Smooth muscle cell (in vitro differentiated cells): ENCODE results near the gene DPH1. TPM values are rescaled to one million over a fixed set of nuclear protein-coding genes. Genes with fewer than 3 reads are reported as not detected.

Experiments used
- DNase-seq: peaks from one replicate; lab custom pipeline; 2025; ENCODE audit not compliant: unreplicated experiment; lab: John Stamatoyannopoulos, UW
- H2AFZ ChIP-seq: fragments of 200-600 bp; sonication (generic); 2 replicates; pipeline ENCODE4 v1.6.0; 2016; ENCODE audit warnings: antibody characterized with exemption, low read depth, mild to moderate bottlenecking
- H3F3A ChIP-seq: fragments of 200-600 bp; sonication (generic); 2 replicates; pipeline ENCODE4 v1.6.0; 2017; ENCODE audit warnings: antibody characterized with exemption, low read depth
- H3K27ac ChIP-seq: fragments of 200-600 bp; sonication (generic); 2 replicates; pipeline ENCODE4 v1.5.1; 2016; ENCODE audit warnings: low read depth, mild to moderate bottlenecking
- H3K27me3 ChIP-seq: fragments of 200-600 bp; sonication (generic); 2 replicates; pipeline ENCODE4 v1.6.1; 2016; ENCODE audit warnings: low read depth, mild to moderate bottlenecking
- H3K36me3 ChIP-seq: fragments of 200-600 bp; sonication (generic); 2 replicates; pipeline ENCODE4 v1.5.1; 2016; ENCODE audit warnings: low read depth
- H3K4me1 ChIP-seq: fragments of 200-600 bp; sonication (generic); 2 replicates; pipeline ENCODE4 v1.5.1; 2016; ENCODE audit warnings: low read depth
- H3K4me2 ChIP-seq: fragments of 200-600 bp; sonication (generic); 2 replicates; pipeline ENCODE4 v1.6.0; 2016; ENCODE audit warnings: mild to moderate bottlenecking
- H3K4me3 ChIP-seq: fragments of 200-600 bp; sonication (generic); 2 replicates; pipeline ENCODE4 v1.5.1; 2016; ENCODE audit warnings: mild to moderate bottlenecking
- H3K79me2 ChIP-seq: fragments of 200-600 bp; sonication (generic); 2 replicates; pipeline ENCODE4 v1.6.0; 2016; ENCODE audit warnings: low read depth, mild to moderate bottlenecking
- H3K9ac ChIP-seq: fragments of 200-600 bp; sonication (generic); 2 replicates; pipeline ENCODE4 v1.6.0; 2016; ENCODE audit warnings: low read depth
- H3K9me3 ChIP-seq: fragments of 200-600 bp; sonication (generic); replicated peaks from 2 replicates; pipeline ENCODE4 v1.5.1; 2016; ENCODE audit warnings: low read depth
- H4K20me1 ChIP-seq: fragments of 200-600 bp; sonication (generic); 2 replicates; pipeline ENCODE4 v1.6.0; 2016; ENCODE audit warnings: low read depth
- WGBS: methylation state at CpG from one replicate; pipeline ENCODE4 v1.1.7; 2016; ENCODE audit warnings: low lambda C conversion rate; 5-methylcytosine and 5-hydroxymethylcytosine counted together
- polyA plus RNA-seq: library from polyadenylated mRNA; unstranded; fragments of >200 nt; fragmentation: Nextera tagmentation; extraction: Ambion mirVana; gene quantifications from 2 replicates; pipeline ENCODE4 v1.2.1, GENCODE V29; 2016
- total RNA-seq: library from RNA; depleted of rRNA; stranded (reverse); fragments of >200 nt; gene quantifications from 2 replicates; pipeline ENCODE4 v1.2.3, GENCODE V29; 2014
- TF ChIP-seq, protein P1 (sequence below): fragments of 200-600 bp; sonication (generic); IDR thresholded peaks from 2 replicates; pipeline ENCODE4 v1.5.1; 2017; ENCODE audit warnings: borderline replicate concordance, mild to moderate bottlenecking, antibody characterized with exemption; ENCODE audit not compliant: insufficient read depth, poor library complexity, severe bottlenecking

The DPH1 gene
- total and polyA plus RNA-seq, 2 experiments from 2014 or later = 15.9 to 33.6 TPM

DNA sequence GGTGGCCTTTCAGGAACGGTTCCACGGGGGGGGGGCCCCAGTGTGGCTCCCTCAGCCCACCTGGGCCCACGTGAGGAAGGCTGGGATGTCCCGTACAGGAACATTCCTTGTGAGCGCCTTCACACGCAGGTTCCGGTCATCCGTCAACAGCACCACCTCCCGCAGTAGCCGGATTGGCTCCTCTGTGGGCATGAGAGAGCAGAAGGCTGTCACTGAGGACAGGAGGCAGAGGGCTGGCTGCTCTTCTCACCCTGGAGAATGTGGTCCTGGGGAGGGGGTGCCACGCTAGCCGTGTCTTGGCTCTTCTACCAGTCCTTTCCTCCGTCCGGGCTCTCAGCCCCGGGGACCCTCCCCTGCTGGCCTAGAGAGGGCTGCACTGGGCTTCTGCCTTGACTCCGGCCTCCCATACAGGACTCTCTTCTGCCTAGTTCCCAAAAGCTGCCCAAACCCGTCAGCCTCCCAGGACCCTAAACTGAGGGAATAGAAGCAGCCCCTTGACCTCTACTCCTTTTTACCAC lies 31.5 kb downstream of the DPH1 start:
- Histone ChIP-seq H3K27ac (peak overlapping the region; percentile 62), H3F3A (peaks cover 12% of the 10 kb centered on the region), H3K27me3 (peaks cover 21% of the 10 kb centered on the region), H2AFZ (no peak overlapping the region), H4K20me1 (peaks cover 15% of the 10 kb centered on the region), H3K4me3 (no peak overlapping the region), H3K4me2 (no peak overlapping the region), H3K79me2 (peaks cover 4% of the 10 kb centered on the region), H3K4me1 (peaks cover 14% of the 10 kb centered on the region), H3K9ac (no peak overlapping the region), H3K36me3 (no peaks in the 10 kb centered on the region), H3K9me3 (no peaks in the 10 kb centered on the region)
- WGBS = 93% methylated on average over 17 of the region's 17 CpGs
- no peak for DNase-seq
- TF ChIP-seq, protein P1, sequence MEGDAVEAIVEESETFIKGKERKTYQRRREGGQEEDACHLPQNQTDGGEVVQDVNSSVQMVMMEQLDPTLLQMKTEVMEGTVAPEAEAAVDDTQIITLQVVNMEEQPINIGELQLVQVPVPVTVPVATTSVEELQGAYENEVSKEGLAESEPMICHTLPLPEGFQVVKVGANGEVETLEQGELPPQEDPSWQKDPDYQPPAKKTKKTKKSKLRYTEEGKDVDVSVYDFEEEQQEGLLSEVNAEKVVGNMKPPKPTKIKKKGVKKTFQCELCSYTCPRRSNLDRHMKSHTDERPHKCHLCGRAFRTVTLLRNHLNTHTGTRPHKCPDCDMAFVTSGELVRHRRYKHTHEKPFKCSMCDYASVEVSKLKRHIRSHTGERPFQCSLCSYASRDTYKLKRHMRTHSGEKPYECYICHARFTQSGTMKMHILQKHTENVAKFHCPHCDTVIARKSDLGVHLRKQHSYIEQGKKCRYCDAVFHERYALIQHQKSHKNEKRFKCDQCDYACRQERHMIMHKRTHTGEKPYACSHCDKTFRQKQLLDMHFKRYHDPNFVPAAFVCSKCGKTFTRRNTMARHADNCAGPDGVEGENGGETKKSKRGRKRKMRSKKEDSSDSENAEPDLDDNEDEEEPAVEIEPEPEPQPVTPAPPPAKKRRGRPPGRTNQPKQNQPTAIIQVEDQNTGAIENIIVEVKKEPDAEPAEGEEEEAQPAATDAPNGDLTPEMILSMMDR = no peak

DNA sequence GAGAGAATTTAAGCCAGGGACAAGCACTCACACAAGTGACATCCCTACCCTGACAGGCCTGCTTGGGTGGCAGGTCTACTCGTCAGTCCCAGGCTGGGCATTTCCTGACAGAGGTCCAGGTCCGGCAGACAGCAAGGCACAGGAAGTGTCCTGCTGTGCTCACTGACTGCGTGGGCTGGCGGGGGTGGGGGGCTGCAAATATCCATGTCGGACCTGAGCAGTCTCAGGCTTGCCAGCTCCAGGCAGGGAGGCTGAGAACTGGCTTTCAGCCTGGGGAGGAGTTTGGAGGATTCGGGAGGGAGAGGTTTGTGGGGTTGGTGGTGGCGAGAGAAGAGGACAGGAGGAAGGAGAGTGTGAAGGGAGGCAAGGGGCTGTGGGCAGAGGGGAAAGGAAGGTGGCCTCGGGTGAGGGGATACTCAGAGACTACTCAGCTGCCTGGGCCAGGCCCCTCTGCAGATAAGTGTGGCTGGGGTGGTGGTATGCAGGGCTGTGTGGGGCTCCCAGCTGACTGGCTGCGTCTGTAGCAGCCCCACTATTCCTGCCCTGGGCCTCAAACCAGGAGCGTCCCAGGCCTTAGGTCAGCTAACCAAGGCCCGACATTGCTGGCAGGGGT lies 32.7 kb downstream of the DPH1 start:
- Histone ChIP-seq H3K27ac (peak overlapping the region; percentile 62), H3K4me2 (peak overlapping the region; percentile 30), H3K27me3 (peaks cover 18% of the 10 kb centered on the region), H3K4me1 (peaks cover 16% of the 10 kb centered on the region), H3F3A (peaks cover 24% of the 10 kb centered on the region), H3K9ac (peak overlapping the region; percentile 41), H3K79me2 (peaks cover 4% of the 10 kb centered on the region), H4K20me1 (peaks cover 11% of the 10 kb centered on the region), H3K9me3 (no peaks in the 10 kb centered on the region), H2AFZ (no peak overlapping the region), H3K36me3 (no peaks in the 10 kb centered on the region), H3K4me3 (no peak overlapping the region)
- no peak for DNase-seq
- 27% methylated on average over 11 of the region's 11 CpGs for WGBS
- TF ChIP-seq, protein P1 = no peak

DNA sequence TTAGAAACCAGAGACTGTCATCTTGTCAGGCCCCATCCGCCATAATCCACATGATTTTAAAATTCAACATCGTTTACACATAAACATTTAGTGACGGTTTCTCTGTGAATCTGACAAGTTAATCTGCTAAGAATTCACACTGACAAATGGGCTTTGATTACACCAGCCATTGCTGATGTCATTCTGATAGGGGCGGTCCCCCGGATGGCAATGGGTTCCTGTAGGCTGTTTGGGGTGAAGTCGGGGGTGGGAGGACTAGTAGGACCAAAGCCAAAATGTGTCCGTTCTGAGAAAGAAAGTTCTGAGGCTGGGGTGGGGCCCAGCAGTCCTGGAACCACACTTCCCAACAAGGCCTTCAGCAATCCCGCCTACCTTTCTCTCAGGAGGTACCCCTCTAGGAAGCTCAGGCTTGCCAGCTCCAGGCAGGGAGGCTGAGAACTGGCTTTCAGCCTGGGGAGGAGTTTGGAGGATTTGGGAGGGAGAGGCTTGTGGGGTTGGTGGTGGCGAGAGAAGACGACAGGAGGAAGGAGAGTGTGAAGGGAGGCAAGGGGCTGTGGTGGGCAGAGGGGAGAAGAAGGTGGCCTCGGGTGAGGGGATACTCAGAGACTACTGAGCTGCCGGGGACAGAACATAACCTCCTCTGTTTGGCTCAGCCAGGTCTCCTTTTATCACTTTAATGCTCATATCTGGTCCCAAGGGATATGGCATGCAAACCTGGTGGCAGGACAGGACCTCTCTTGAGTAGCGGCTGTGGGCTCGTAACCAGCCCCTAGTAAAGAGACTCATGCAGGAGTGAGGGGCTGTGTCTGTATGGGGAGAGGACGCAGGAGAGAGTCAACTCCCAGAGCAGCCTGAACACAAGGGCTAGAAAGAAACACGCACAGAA lies 33.6 kb downstream of the DPH1 start:
- TF ChIP-seq, protein P1 = no peak
- Histone ChIP-seq H3K36me3 (no peaks in the 10 kb centered on the region), H3K4me1 (peaks cover 16% of the 10 kb centered on the region), H3F3A (peaks cover 27% of the 10 kb centered on the region), H4K20me1 (peaks cover 3% of the 10 kb centered on the region), H3K27ac (peak overlapping the region; percentile 62), H3K9me3 (no peaks in the 10 kb centered on the region), H3K4me2 (peak overlapping the region; percentile 30), H3K4me3 (no peak overlapping the region), H3K27me3 (peaks cover 10% of the 10 kb centered on the region), H2AFZ (no peak overlapping the region), H3K9ac (peak overlapping the region; percentile 41), H3K79me2 (no peaks in the 10 kb centered on the region)
- 62% methylated on average over 16 of the region's 16 CpGs for WGBS
- DNase-seq = no peak
